GM10847 (cell line): Measurements from ENCODE around the gene MLLT6.

Experiments
- POLR2A ChIP-seq: IDR thresholded peaks from 2 replicates; pipeline ENCODE4 v1.6.1; 2011; ENCODE audit not compliant: insufficient read length; ENCODE audit errors: extremely low read depth

MLLT6 gene

GRCh38 chr17:38735161-38735997 is 30.3 kb downstream of the MLLT6 start:
- TF ChIP-seq POLR2A = no peak

GRCh38 chr17:38738007-38738662 is 33.1 kb downstream of the MLLT6 start:
- TF ChIP-seq POLR2A = no peak

- TF ChIP-seq POLR2A = no peak
These were observed 33.6 kb downstream of the MLLT6 start for GRCh38 chr17:38738686-38739085.

- no peak for TF ChIP-seq POLR2A
These were observed 34.2 kb downstream of the MLLT6 start for GRCh38 chr17:38739305-38739704.

GRCh38 chr17:38740044-38740443 is 35.0 kb downstream of the MLLT6 start:
- no peak for TF ChIP-seq POLR2A

- no peak for TF ChIP-seq POLR2A
These were observed 35.7 kb downstream of the MLLT6 start for GRCh38 chr17:38740806-38741205.

- no peak for TF ChIP-seq POLR2A
These were observed 36.4 kb downstream of the MLLT6 start for GRCh38 chr17:38741461-38741860.

GRCh38 chr17:38741921-38742410 is 36.9 kb downstream of the MLLT6 start:
- no peak for TF ChIP-seq POLR2A

- TF ChIP-seq POLR2A = no peak
These were observed 37.6 kb downstream of the MLLT6 start for GRCh38 chr17:38742411-38743308.

GRCh38 chr17:38743556-38744171 is 38.6 kb downstream of the MLLT6 start:
- no peak for TF ChIP-seq POLR2A

- no peak for TF ChIP-seq POLR2A
These were observed 40.5 kb downstream of the MLLT6 start for GRCh38 chr17:38745545-38745944.

- TF ChIP-seq POLR2A = no peak
These were observed 41.2 kb downstream of the MLLT6 start for GRCh38 chr17:38746004-38746848.

GRCh38 chr17:38746849-38747462 is 41.9 kb downstream of the MLLT6 start:
- no peak for TF ChIP-seq POLR2A
